A549 (cell line): ENCODE data around the gene SPARC. TPM values are rescaled to one million over a fixed set of nuclear protein-coding genes. Genes with fewer than 3 reads are reported as not detected.
"Not testable (repeated sequence)": the region's sequence is repeated elsewhere in the genome, so short reads cannot be mapped to it uniquely, and the experiment has no call there.

Experiments
- ATAC-seq, 2 experiments: fragments of 200-7000 bp in 1 of 2; fragments of >200 bp in 1 of 2; cut with Nextera tagmentation in 1 of 2; cut with Tn5 transposase in 1 of 2; 3 replicates each; pipeline versions ENCODE4 v1.8.0 to v1.9.1; 2018 to 2020; ENCODE audit warnings: mild to moderate bottlenecking in 1 of 2, moderate library complexity in 1 of 2
- CTCF ChIA-PET: fragments of 300-600 bp; sonication (Branson Sonifier 250); formaldehyde crosslinking; extraction: SDS; loops from one replicate; lab custom pipeline; 2021; ENCODE audit warnings: antibody characterized with exemption, inconsistent platforms; lab: Yijun Ruan, JAX
- POLR2A ChIA-PET: fragments of 350-600 bp; formaldehyde crosslinking; extraction: SDS; loops from one replicate; lab custom pipeline; 2021; ENCODE audit warnings: antibody characterized with exemption, inconsistent platforms; lab: Yijun Ruan, JAX
- DNase-seq, 2 experiments: peaks; one replicate each; pipeline versions ENCODE4 v3.0.0 to v3.0.0-alpha.2; 2011 to 2016; ENCODE audit warnings: low read depth in 1 of 2, low spot score in 1 of 2
- FAIRE-seq: peaks from 2 replicates; lab custom pipeline; 2011; peaks lifted over from hg19 to GRCh38; lab: Jason Lieb, UNC
- H3K27ac ChIP-seq, 2 experiments: fragments of >200 bp; sonication (Bioruptor Twin); formaldehyde crosslinking; 3 replicates each; pipeline ENCODE4 v1.5.1; 2016 to 2017
- H3K4me1 ChIP-seq: fragments of >200 bp; sonication (Bioruptor Twin); formaldehyde crosslinking; 3 replicates; pipeline ENCODE4 v1.6.1; 2016
- H3K4me2 ChIP-seq: fragments of >200 bp; sonication (Bioruptor Twin); formaldehyde crosslinking; 3 replicates; pipeline ENCODE4 v1.6.1; 2016
- H3K4me3 ChIP-seq: fragments of >200 bp; sonication (Bioruptor Twin); formaldehyde crosslinking; 3 replicates; pipeline ENCODE4 v1.5.1; 2016
- H3K9me3 ChIP-seq: fragments of >200 bp; sonication (Bioruptor Twin); formaldehyde crosslinking; 3 replicates; pipeline ENCODE4 v1.6.1; 2016
- ATOH8 ChIP-seq: fragments of 250-450 bp; sonication (Bioruptor Pico); IDR thresholded peaks from 2 replicates; pipeline ENCODE4 v1.5.0; 2020; ENCODE audit warnings: low read depth, mild to moderate bottlenecking, moderate library complexity
- BHLHE40 ChIP-seq: IDR thresholded peaks from 2 replicates; pipeline ENCODE4 v1.6.1; 2012; ENCODE audit warnings: low read depth, low read length, inconsistent platforms
- CHD4 ChIP-seq: fragments of 200-600 bp; sonication (generic); IDR thresholded peaks from 2 replicates; pipeline ENCODE4 v1.6.1; 2016; ENCODE audit warnings: antibody characterized with exemption, mild to moderate bottlenecking, borderline replicate concordance
- CTCF ChIP-seq: fragments of >200 bp; sonication (Bioruptor Twin); formaldehyde crosslinking; IDR thresholded peaks from 3 replicates; pipeline ENCODE4 v1.5.1; 2016
- EHMT2 ChIP-seq: fragments of 200-600 bp; sonication (generic); IDR thresholded peaks from 2 replicates; pipeline ENCODE4 v1.6.1; 2016; ENCODE audit warnings: antibody characterized with exemption, low read depth, mild to moderate bottlenecking, moderate library complexity
- FOSL2 ChIP-seq, 2 experiments: fragments of 450-650 bp in 1 of 2; fragments of >200 bp in 1 of 2; sonication (Bioruptor Twin) in 1 of 2; formaldehyde crosslinking; IDR thresholded peaks; 2 replicates each; pipeline versions ENCODE4 v1.5.0 to v1.6.1; 2016 to 2020; ENCODE audit warnings: mild to moderate bottlenecking in 1 of 2, moderate library complexity in 1 of 2
- FOXS1 ChIP-seq: fragments of 250-450 bp; sonication (Bioruptor Pico); IDR thresholded peaks from 2 replicates; pipeline ENCODE4 v1.5.0; 2020; ENCODE audit warnings: mild to moderate bottlenecking, moderate library complexity
- GATA3 ChIP-seq: IDR thresholded peaks from 2 replicates; pipeline ENCODE4 v1.6.1; 2012; ENCODE audit warnings: borderline replicate concordance
- HDAC2 ChIP-seq: fragments of 200-600 bp; sonication (generic); IDR thresholded peaks from 2 replicates; pipeline ENCODE4 v1.6.1; 2016
- HES2 ChIP-seq: fragments of >200 bp; sonication (Bioruptor Twin); formaldehyde crosslinking; IDR thresholded peaks from 2 replicates; pipeline ENCODE4 v1.6.1; 2016
- JUN ChIP-seq, 2 experiments: fragments of >200 bp; sonication (Bioruptor Twin); formaldehyde crosslinking; IDR thresholded peaks; 2 replicates in 1 of 2; 3 replicates in 1 of 2; pipeline ENCODE4 v1.6.1; 2016 to 2017
- JUNB ChIP-seq: fragments of >200 bp; sonication (Bioruptor Twin); formaldehyde crosslinking; IDR thresholded peaks from 2 replicates; pipeline ENCODE4 v1.6.1; 2016
- MAFK ChIP-seq: fragments of 450-650 bp; IDR thresholded peaks from 2 replicates; pipeline ENCODE4 v1.6.1; 2014; ENCODE audit not compliant: partially characterized antibody
- MAX ChIP-seq: IDR thresholded peaks from 2 replicates; pipeline ENCODE4 v1.6.1; 2012
- MAZ ChIP-seq: fragments of 150-350 bp; IDR thresholded peaks from 2 replicates; pipeline ENCODE4 v1.6.1; 2014; ENCODE audit warnings: antibody characterized with exemption, low read depth, low read length, borderline replicate concordance
- NFE2L2 ChIP-seq: fragments of 150-350 bp; conservative IDR thresholded peaks from 2 replicates; pipeline ENCODE4 v1.6.1; 2014; ENCODE audit warnings: low read length
- NR3C1 ChIP-seq: fragments of >200 bp; sonication (Bioruptor Twin); formaldehyde crosslinking; IDR thresholded peaks from 3 replicates; pipeline ENCODE4 v1.6.1; 2017
- PBX3 ChIP-seq: IDR thresholded peaks from 2 replicates; pipeline ENCODE4 v1.6.1; 2012
- POLR2A ChIP-seq: IDR thresholded peaks from 2 replicates; pipeline ENCODE4 v1.6.1; 2012; ENCODE audit warnings: mild to moderate bottlenecking, low read length
- POLR2AphosphoS2 ChIP-seq: conservative IDR thresholded peaks from 2 replicates; pipeline ENCODE4 v1.6.1; 2012; ENCODE audit warnings: low read length, improper control_type of control experiment, inconsistent platforms
- RAD21 ChIP-seq, 2 experiments: fragments of >200 bp in 1 of 2; sonication (Bioruptor Twin) in 1 of 2; formaldehyde crosslinking in 1 of 2; IDR thresholded peaks in 1 of 2; conservative IDR thresholded peaks in 1 of 2; 2 replicates in 1 of 2; 3 replicates in 1 of 2; pipeline ENCODE4 v1.6.1; 2012 to 2018; ENCODE audit warnings: inconsistent platforms in 1 of 2
- RCOR1 ChIP-seq: fragments of 150-350 bp; IDR thresholded peaks from 2 replicates; pipeline ENCODE4 v1.6.1; 2014; ENCODE audit warnings: antibody characterized with exemption, low read length, low read depth
- SMC3 ChIP-seq: fragments of >200 bp; sonication (Bioruptor Twin); formaldehyde crosslinking; IDR thresholded peaks from 3 replicates; pipeline ENCODE4 v1.6.1; 2018; ENCODE audit warnings: inconsistent platforms
- TP53 ChIP-seq: fragments of 250-450 bp; sonication (Bioruptor Pico); IDR thresholded peaks from 2 replicates; pipeline ENCODE4 v1.5.0; 2021; ENCODE audit warnings: mild to moderate bottlenecking, moderate library complexity
- USF2 ChIP-seq: fragments of 450-650 bp; IDR thresholded peaks from 2 replicates; pipeline ENCODE4 v1.6.1; 2014; ENCODE audit warnings: antibody characterized with exemption
- WGBS: methylation state at CpG from one replicate; pipeline ENCODE4 v1.1.6; 2017; ENCODE audit errors: missing lambda C conversion rate; 5-methylcytosine and 5-hydroxymethylcytosine counted together
- polyA plus RNA-seq, 4 experiments: library from polyadenylated mRNA; depleted of rRNA in 3 of 4; stranded (reverse); fragments of >200 nt; fragmentation: RNase III in 1 of 4; extraction: RNeasy Plus Mini Kit Qiagen cat#74134 plus additional on column Dnase treatment in 1 of 4; gene quantifications; 2 replicates in 3 of 4; 3 replicates in 1 of 4; pipeline ENCODE4 v1.2.3, GENCODE V29; 2011 to 2017

SPARC gene
- polyA plus RNA-seq, 2 of the 4 experiments (the other 2 are of a cell fraction): 33.8 to 45.7 TPM

- Histone ChIP-seq H3K4me2 (peak overlapping the region; percentile 53), H3K4me3 (no peak overlapping the region), H3K4me1 (peaks cover 48% of the 10 kb centered on the region), H3K9me3 (no peaks in the 10 kb centered on the region), H3K27ac (peak overlapping the region; percentile 71 to 93)
- ATAC-seq: peak; percentile 93 to 95
- peak; percentile 49 for FAIRE-seq
- ChIA-PET CTCF (interaction anchor here (0.7 to 6.9 kb wide), 7 partner anchors 18 to 461 kb away, joined by 3 to 39 read pairs (median 4); partner anchors contain the start of gene SLC36A1), POLR2A (interaction anchor here (1.0 to 1.7 kb wide), 4 partner anchors 14 to 72 kb away, joined by 5 to 10 read pairs (median 5); partner anchors contain the start of gene G3BP1)
- 58% methylated on average over 13 of the region's 13 CpGs for WGBS
- TF ChIP-seq MAZ (no peak), JUNB (0 out of 2 replicates have a peak, but pooled peaks have one; percentile 23), RCOR1 (no peak), GATA3 (peak; percentile 26; the same call in 1 of the 2 replicates), FOSL2 (IDR thresholded peaks at IDR 0.05) (no peak), FOSL2 (CRISPR knock-in tag; IDR thresholded peaks at IDR 0.05) (peak; percentile 29; the same call in 1 of the 2 replicates), CTCF (no peak), MAFK (peak; percentile 52), MAX (peak; percentile 58), RAD21 (conservative IDR thresholded peaks at IDR 0.05 in 1 of 2, IDR thresholded peaks at IDR 0.05 in 1 of 2) (0 out of 5 replicates have a peak, but pooled peaks of 1 of the 2 experiments have one; percentile 3)
- DNase-seq: peak; percentile 61 to 77
Observed at GRCh38 chr5:151699071-151699901, 12.6 kb upstream of the SPARC start.

GRCh38 chr5:151698081-151698480, 11.4 kb upstream of the SPARC start:
- not testable (repeated sequence) for H3K4me3 ChIP-seq, H3K9me3 ChIP-seq, DNase-seq, FAIRE-seq, H3K4me2 ChIP-seq, ATAC-seq
- ChIA-PET POLR2A (interaction anchor here (1.7 kb wide), 1 partner anchor 74 kb away, joined by 10 read pairs; the partner anchor contains the start of gene G3BP1), CTCF (interaction anchor here (1.2 to 6.9 kb wide), 3 partner anchors 40 to 43 kb away, joined by 10 to 39 read pairs (median 19); no protein-coding TSS in a partner anchor)
- WGBS: 92% methylated on average over 4 of the region's 4 CpGs
- Histone ChIP-seq H3K4me1 (peaks cover 41% of the 10 kb centered on the region), H3K27ac (peak overlapping the region; percentile 71 to 93; a peak in 5 of 6 replicates)

GRCh38 chr5:151697452-151697851, 10.7 kb upstream of the SPARC start:
- CTCF ChIA-PET: interaction anchor here (1.2 to 6.9 kb wide), 3 partner anchors 10 to 44 kb away, joined by 3 to 39 read pairs (median 19); no protein-coding TSS in a partner anchor
- peak overlapping the region in 1 of 2 experiments; percentile 93; a peak in 3 of 6 replicates for H3K27ac ChIP-seq

More at GRCh38 chr5:151697452-151697851, 10.7 kb upstream of the SPARC start:
- Histone ChIP-seq H3K4me3 (no peak overlapping the region), H3K9me3 (no peaks in the 10 kb centered on the region), H3K4me1 (peaks cover 37% of the 10 kb centered on the region), H3K4me2 (no peak overlapping the region)
- DNase-seq (no peak), ATAC-seq (no peak), FAIRE-seq (no peak)
- WGBS: 83% methylated on average over 8 of the region's 8 CpGs
- POLR2A ChIA-PET: no interaction called here
- TF ChIP-seq TP53 (CRISPR knock-in tag) (no peak), JUNB (no peak), NR3C1 (no peak), EHMT2 (no peak), SMC3 (no peak), MAFK (no peak), JUN (IDR thresholded peaks at IDR 0.05) (no peak), ATOH8 (no peak), USF2 (no peak), CHD4 (no peak), BHLHE40 (no peak), HES2 (no peak), FOXS1 (CRISPR knock-in tag) (no peak), NFE2L2 (no peak), HDAC2 (no peak), POLR2AphosphoS2 (no peak), POLR2A (no peak), PBX3 (no peak)
